Effector memory CD8-positive, alpha-beta T cell (primary cell): ENCODE results near the gene CAPNS2.

Experiments
- ATAC-seq: fragments of 150-1000 bp; cut with Tn5 transposase; replicated peaks from 2 replicates; pipeline ENCODE4 v1.10.0; 2021; ENCODE audit warnings: mild to moderate bottlenecking, moderate library complexity
- DNase-seq, 3 experiments: peaks; one replicate each; pipeline ENCODE4 v3.0.0; 2021
- H3K27ac Mint-ChIP-seq, 2 donors: one replicate each; pipeline ENCODE4 v1.8.0; 2022; ENCODE audit warnings: mild to moderate bottlenecking in 2 of 2, mixed read lengths in 2 of 2, moderate library complexity in 2 of 2
- H3K27me3 Mint-ChIP-seq, 2 donors: one replicate each; pipeline ENCODE4 v1.8.0; 2022; ENCODE audit warnings: mixed read lengths in 2 of 2
- H3K36me3 Mint-ChIP-seq: one replicate; pipeline ENCODE4 v1.8.0; 2022; ENCODE audit warnings: mild to moderate bottlenecking, moderate library complexity, mixed read lengths; ENCODE audit not compliant: insufficient read depth
- H3K4me1 Mint-ChIP-seq, 2 donors: one replicate each; pipeline ENCODE4 v1.8.0; 2022; ENCODE audit warnings: low read depth in 2 of 2, mixed read lengths in 2 of 2
- H3K4me3 Mint-ChIP-seq, 2 donors: one replicate each; pipeline ENCODE4 v1.8.0; 2022; ENCODE audit warnings: mild to moderate bottlenecking in 2 of 2, mixed read lengths in 2 of 2, moderate library complexity in 2 of 2
- H3K9me3 Mint-ChIP-seq, 2 donors: one replicate each; pipeline ENCODE4 v1.8.0; 2022; ENCODE audit warnings: mixed read lengths in 2 of 2
- total RNA-seq, 9 experiments: gene quantifications; one replicate each; lab custom pipeline; 2026; lab: John Stamatoyannopoulos, UW

CAPNS2 gene
- 0 to 0.11 (median 0) reads per million in 9 experiments for total RNA-seq

DNA sequence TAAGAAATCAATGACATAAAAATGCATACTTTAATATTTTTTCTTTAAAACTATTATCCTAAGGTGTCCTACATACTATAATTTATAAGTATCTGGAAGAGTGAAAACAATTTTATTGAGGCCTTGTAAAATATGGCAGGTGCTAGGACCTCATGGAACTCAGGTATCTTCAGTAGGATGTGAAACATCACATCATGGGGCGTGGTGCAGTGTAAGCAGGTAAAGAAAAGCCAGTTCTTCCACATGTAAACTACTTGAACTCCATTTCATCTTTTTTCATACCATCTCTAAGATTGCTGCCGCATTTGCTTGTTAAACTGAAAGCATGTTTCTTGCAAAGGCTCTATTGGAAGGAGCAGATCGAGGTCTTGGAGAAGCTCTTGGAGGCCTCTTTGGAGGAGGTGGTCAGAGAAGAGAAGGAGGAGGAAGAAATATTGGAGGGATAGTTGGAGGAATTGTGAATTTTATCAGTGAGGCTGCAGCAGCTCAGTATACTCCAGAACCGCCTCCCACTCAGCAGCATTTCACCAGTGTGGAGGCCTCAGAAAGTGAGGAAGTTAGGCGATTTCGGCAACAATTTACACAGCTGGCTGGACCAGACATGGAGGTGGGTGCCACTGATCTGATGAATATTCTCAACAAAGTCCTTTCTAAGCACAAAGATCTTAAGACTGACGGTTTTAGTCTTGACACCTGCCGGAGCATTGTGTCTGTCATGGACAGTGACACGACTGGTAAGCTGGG, at the start of gene CAPNS2:
Gene CAPNS2, plus strand, starts transcription at position 253 of the 744 bp plus-strand sequence. Its CDS starts 73 bp downstream, at position 326.
- Mint-ChIP-seq H3K9me3 (no peaks in the 10 kb centered on the region), H3K27me3 (peaks cover 10 to 17% of the 10 kb centered on the region in 2 donors), H3K27ac (no peak within 1 kb of the TSS), H3K4me3 (no peak within 1 kb of the TSS), H3K36me3 (no peaks in the 10 kb centered on the region), H3K4me1 (no peaks in the 10 kb centered on the region)
- ATAC-seq, result no peak
- DNase-seq, result no peak

GRCh38 chr16:55521792-55522191, 44.7 kb upstream of the CAPNS2 start:
- Mint-ChIP-seq H3K4me1 (no peaks in the 10 kb centered on the region), H3K36me3 (no peaks in the 10 kb centered on the region), H3K27ac (no peak overlapping the region), H3K9me3 (no peaks in the 10 kb centered on the region), H3K27me3 (no peaks in the 10 kb centered on the region), H3K4me3 (no peak overlapping the region)
- no peak for DNase-seq
- no peak for ATAC-seq

- no peak for DNase-seq
- Mint-ChIP-seq H3K4me3 (no peak overlapping the region), H3K4me1 (no peaks in the 10 kb centered on the region), H3K36me3 (no peaks in the 10 kb centered on the region), H3K27ac (no peak overlapping the region), H3K27me3 (peaks cover 0 to 11% of the 10 kb centered on the region in 2 donors), H3K9me3 (no peaks in the 10 kb centered on the region)
- no peak for ATAC-seq
These were observed 40.0 kb upstream of the CAPNS2 start for GRCh38 chr16:55526441-55526840.

GRCh38 chr16:55527885-55528284, 38.6 kb upstream of the CAPNS2 start:
- Mint-ChIP-seq H3K9me3 (no peaks in the 10 kb centered on the region), H3K4me1 (no peaks in the 10 kb centered on the region), H3K4me3 (no peak overlapping the region), H3K27ac (no peak overlapping the region), H3K36me3 (no peaks in the 10 kb centered on the region), H3K27me3 (peaks cover 0 to 11% of the 10 kb centered on the region in 2 donors)
- ATAC-seq (no peak), DNase-seq (no peak)

DNA sequence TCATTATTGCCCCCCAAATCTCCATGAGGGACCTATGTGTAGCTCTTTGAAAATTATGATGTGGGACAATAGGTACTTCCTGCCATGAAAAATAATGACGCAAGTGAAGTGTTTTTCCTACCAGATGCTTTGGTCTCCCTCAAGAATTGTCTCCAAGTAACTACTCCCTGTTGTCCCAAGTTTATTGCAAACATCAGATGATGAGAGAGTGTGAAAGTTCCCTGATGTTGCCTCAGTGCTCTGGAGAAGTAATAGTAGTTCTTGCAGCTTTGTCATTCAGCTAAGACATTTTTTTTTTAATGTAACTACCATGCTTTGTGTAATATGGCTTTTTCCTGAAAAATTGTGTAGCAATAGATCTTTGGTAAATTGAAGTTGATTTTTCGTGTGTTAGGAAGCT, 37.5 kb upstream of the CAPNS2 start:
- no peaks in the 10 kb centered on the region for H3K4me1 Mint-ChIP-seq
- peaks cover 0 to 11% of the 10 kb centered on the region in 2 donors for H3K27me3 Mint-ChIP-seq
- H3K9me3 Mint-ChIP-seq, result no peaks in the 10 kb centered on the region
- H3K36me3 Mint-ChIP-seq, result no peaks in the 10 kb centered on the region
- DNase-seq (no peak), ATAC-seq (no peak)
- H3K27ac Mint-ChIP-seq, result no peak overlapping the region
- H3K4me3 Mint-ChIP-seq, result no peak overlapping the region

DNA sequence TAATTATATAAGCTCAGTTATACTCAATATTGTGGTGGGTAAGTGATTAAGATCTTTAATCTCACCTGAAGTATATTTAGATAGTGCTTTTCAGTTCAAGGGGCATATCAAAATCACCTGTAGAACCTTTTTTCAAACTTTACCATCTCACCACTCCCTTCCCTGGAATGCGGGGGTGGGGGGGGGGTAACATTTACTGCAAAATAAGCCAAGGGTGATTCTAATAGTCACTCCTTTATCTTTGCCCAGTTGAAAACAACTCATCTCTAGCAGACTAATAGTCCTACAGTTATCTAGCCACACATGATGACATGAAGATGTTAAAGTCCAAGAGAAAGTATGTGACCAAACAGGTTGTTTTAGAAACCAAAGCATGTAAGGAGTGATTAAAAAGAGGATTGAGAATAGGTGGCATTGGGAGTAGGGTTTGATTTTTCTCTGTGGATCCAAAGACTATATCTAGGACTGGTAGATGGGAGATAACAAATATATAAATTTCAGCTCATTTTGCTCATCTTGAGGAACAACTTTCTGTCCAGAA, 36.1 kb upstream of the CAPNS2 start:
- H3K36me3 Mint-ChIP-seq, result no peaks in the 10 kb centered on the region
- ATAC-seq (no peak), DNase-seq (no peak)
- H3K4me1 Mint-ChIP-seq, result no peaks in the 10 kb centered on the region
- H3K4me3 Mint-ChIP-seq, result no peak overlapping the region
- H3K27ac Mint-ChIP-seq, result no peak overlapping the region
- no peaks in the 10 kb centered on the region for H3K9me3 Mint-ChIP-seq
- peaks cover 0 to 17% of the 10 kb centered on the region in 2 donors for H3K27me3 Mint-ChIP-seq

GRCh38 chr16:55532227-55532626, 34.3 kb upstream of the CAPNS2 start:
- DNase-seq (no peak), ATAC-seq (no peak)
- no peak overlapping the region for H3K4me3 Mint-ChIP-seq
- H3K4me1 Mint-ChIP-seq, result no peaks in the 10 kb centered on the region
- H3K27ac Mint-ChIP-seq, result no peak overlapping the region
- peaks cover 0 to 23% of the 10 kb centered on the region in 2 donors for H3K27me3 Mint-ChIP-seq
- no peaks in the 10 kb centered on the region for H3K36me3 Mint-ChIP-seq
- no peaks in the 10 kb centered on the region for H3K9me3 Mint-ChIP-seq

DNA sequence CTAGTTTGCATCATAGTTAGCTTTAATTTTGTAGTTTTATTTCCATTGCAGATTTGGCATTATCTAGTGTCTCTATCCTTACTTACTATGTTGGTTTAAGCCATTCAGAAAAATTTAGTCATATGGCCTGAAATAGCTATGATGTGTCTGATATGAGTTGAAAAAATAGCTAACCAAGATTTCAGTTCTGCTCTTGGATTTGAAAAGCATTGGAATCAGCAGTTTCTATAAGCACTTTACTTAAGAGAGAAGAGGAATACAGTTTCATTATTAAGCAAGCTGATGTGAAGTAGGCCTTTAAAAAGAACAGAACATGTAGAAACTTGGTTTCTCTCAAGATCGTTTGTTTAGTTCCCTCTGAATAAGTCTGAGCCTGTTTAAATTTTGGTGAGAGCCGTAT, 31.7 kb upstream of the CAPNS2 start:
- Mint-ChIP-seq H3K27me3 (peaks cover 0 to 17% of the 10 kb centered on the region in 2 donors), H3K27ac (no peak overlapping the region), H3K4me1 (no peaks in the 10 kb centered on the region), H3K4me3 (no peak overlapping the region), H3K36me3 (no peaks in the 10 kb centered on the region), H3K9me3 (no peaks in the 10 kb centered on the region)
- DNase-seq (no peak), ATAC-seq (no peak)

GRCh38 chr16:55539049-55539448, 27.4 kb upstream of the CAPNS2 start:
- Mint-ChIP-seq H3K4me3 (no peak overlapping the region), H3K27ac (no peak overlapping the region), H3K9me3 (no peaks in the 10 kb centered on the region), H3K4me1 (no peaks in the 10 kb centered on the region), H3K27me3 (peaks cover 0 to 12% of the 10 kb centered on the region in 2 donors), H3K36me3 (no peaks in the 10 kb centered on the region)
- ATAC-seq (no peak), DNase-seq (no peak)

DNA sequence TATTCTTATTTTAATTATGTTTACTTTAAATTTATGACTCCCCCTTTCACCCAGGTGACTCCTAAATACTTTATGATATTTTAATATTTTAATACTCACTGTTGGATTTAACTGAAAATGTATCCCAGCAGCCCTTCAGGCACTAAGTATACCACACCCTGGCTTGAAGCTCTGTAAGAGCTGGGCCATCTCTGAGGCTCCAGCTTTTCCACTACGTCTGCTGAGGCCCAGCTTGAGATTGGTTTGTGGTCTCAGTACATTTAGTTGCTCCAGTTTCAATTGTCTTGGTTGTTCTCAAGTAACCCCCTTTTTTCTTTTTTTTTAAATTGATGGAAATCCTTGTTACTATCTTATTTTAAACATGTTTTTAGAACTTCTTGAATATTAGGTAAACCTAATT, 27.0 kb upstream of the CAPNS2 start:
- no peak for DNase-seq
- H3K27me3 Mint-ChIP-seq, result peaks cover 4 to 13% of the 10 kb centered on the region in 2 donors
- H3K4me1 Mint-ChIP-seq, result no peaks in the 10 kb centered on the region
- H3K27ac Mint-ChIP-seq, result no peak overlapping the region
- no peak overlapping the region for H3K4me3 Mint-ChIP-seq
- H3K9me3 Mint-ChIP-seq, result no peaks in the 10 kb centered on the region
- no peaks in the 10 kb centered on the region for H3K36me3 Mint-ChIP-seq
- no peak for ATAC-seq

DNA sequence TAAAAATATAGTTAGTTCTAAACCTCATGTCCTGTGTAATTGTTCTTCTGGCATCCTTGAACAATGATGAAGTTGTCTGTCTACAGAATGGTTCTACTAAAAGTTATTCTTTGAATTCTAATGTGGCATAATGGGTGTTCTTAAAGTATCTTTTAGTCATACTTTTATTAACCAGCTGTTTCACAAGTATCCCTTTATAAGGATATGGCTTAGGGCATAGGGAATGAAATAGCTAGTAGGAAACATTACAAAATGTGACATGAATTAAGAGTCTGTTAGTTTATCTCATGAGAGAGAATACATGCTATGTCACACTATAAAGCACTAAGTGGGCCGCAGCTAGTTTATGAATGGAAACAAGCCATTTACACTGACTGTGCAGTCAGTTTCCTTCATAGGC, 26.3 kb upstream of the CAPNS2 start:
- ATAC-seq, result no peak

GRCh38 chr16:55542459-55543082, 23.9 kb upstream of the CAPNS2 start:
- Mint-ChIP-seq H3K9me3 (no peaks in the 10 kb centered on the region), H3K27ac (no peak overlapping the region), H3K4me3 (no peak overlapping the region), H3K4me1 (no peaks in the 10 kb centered on the region), H3K36me3 (no peaks in the 10 kb centered on the region), H3K27me3 (peaks cover 8 to 10% of the 10 kb centered on the region in 2 donors)
- no peak for ATAC-seq
- no peak for DNase-seq

More for the DNA sequence above, 26.3 kb upstream of the CAPNS2 start:
- H3K27me3 Mint-ChIP-seq, result peaks cover 8 to 16% of the 10 kb centered on the region in 2 donors
- DNase-seq, result no peak
- H3K4me3 Mint-ChIP-seq, result no peak overlapping the region
- H3K36me3 Mint-ChIP-seq, result no peaks in the 10 kb centered on the region
- no peaks in the 10 kb centered on the region for H3K4me1 Mint-ChIP-seq
- no peak overlapping the region for H3K27ac Mint-ChIP-seq
- H3K9me3 Mint-ChIP-seq, result no peaks in the 10 kb centered on the region

DNA sequence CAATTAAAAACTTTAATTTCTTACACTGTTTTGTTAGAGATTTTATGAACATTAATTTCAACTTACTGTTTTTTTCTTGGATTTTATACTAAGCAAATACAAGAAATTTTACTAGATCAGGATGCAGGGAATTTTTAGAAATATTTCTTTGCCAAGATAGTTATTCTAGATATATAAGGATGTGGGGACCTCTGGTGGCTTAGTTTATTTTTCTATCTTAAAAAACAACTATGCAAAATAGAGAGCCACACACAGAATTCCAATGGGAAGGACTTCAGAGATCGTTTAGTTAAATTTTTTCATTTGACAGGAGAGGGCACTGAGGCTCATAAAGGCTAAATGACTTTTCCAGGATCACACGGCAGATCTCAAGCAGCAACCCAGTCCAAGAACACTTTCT, 23.0 kb upstream of the CAPNS2 start:
- Mint-ChIP-seq H3K27ac (no peak overlapping the region), H3K4me3 (no peak overlapping the region), H3K27me3 (peaks cover 8 to 10% of the 10 kb centered on the region in 2 donors), H3K36me3 (no peaks in the 10 kb centered on the region), H3K9me3 (no peaks in the 10 kb centered on the region), H3K4me1 (no peaks in the 10 kb centered on the region)
- DNase-seq (no peak), ATAC-seq (no peak)

- Mint-ChIP-seq H3K4me3 (no peak overlapping the region), H3K27me3 (peaks cover 10 to 18% of the 10 kb centered on the region in 2 donors), H3K36me3 (no peaks in the 10 kb centered on the region), H3K27ac (no peak overlapping the region), H3K9me3 (no peaks in the 10 kb centered on the region), H3K4me1 (no peaks in the 10 kb centered on the region)
- DNase-seq, result no peak
- ATAC-seq, result no peak
These were observed 13.9 kb upstream of the CAPNS2 start for GRCh38 chr16:55552621-55553020.
